Tibial nerve (tissue), 4 donors: ENCODE data around the gene RIBC2.

Experiments
- EP300 ChIP-seq, 2 donors: sonication (generic); formaldehyde crosslinking; IDR thresholded peaks; one replicate each; pipeline ENCODE4 v1.6.1; 2017; ENCODE audit warnings: antibody characterized with exemption in 2 of 2, mild to moderate bottlenecking in 1 of 2
- POLR2A ChIP-seq, 2 donors: fragments of 450-650 bp; IDR thresholded peaks; one replicate each; pipeline ENCODE4 v1.6.1; 2017; ENCODE audit warnings: antibody characterized with exemption in 2 of 2, mild to moderate bottlenecking in 2 of 2, moderate library complexity in 2 of 2
- TF ChIP-seq, protein P1 (sequence below), 5 experiments: fragments of 200-600 bp in 3 of 5; fragments of 450-650 bp in 2 of 5; sonication (generic) in 3 of 5; IDR thresholded peaks; one replicate each; pipeline ENCODE4 v1.5.1; 2016 to 2019; ENCODE audit warnings: antibody characterized with exemption in 5 of 5, mild to moderate bottlenecking in 3 of 5, moderate library complexity in 2 of 5

DNA sequence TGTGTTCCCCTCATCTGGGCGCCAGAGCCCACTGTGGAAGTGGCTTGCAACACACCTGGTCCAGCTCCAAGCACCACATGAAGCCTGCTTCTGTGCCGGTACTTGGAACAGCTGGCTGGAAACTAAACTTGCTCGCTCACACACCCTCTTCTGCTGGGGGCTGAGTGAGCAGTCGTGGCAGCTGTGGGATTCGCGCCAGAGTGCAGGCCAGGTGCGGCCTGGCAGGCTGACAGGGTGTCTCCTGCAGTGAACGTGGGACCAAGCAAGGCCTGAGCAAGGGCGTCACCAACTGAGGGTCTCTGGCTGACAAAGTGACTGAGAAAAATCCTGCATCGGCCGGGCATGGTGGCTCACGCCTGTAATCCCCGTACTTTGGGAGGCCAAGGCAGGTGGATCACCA is 15.3 kb upstream of the RIBC2 start:
- TF ChIP-seq, protein P1, sequence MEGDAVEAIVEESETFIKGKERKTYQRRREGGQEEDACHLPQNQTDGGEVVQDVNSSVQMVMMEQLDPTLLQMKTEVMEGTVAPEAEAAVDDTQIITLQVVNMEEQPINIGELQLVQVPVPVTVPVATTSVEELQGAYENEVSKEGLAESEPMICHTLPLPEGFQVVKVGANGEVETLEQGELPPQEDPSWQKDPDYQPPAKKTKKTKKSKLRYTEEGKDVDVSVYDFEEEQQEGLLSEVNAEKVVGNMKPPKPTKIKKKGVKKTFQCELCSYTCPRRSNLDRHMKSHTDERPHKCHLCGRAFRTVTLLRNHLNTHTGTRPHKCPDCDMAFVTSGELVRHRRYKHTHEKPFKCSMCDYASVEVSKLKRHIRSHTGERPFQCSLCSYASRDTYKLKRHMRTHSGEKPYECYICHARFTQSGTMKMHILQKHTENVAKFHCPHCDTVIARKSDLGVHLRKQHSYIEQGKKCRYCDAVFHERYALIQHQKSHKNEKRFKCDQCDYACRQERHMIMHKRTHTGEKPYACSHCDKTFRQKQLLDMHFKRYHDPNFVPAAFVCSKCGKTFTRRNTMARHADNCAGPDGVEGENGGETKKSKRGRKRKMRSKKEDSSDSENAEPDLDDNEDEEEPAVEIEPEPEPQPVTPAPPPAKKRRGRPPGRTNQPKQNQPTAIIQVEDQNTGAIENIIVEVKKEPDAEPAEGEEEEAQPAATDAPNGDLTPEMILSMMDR (IDR thresholded peaks at IDR 0.05), result no peak
- TF ChIP-seq POLR2A (IDR thresholded peaks at IDR 0.05), result no peak
- no peak for TF ChIP-seq EP300 (IDR thresholded peaks at IDR 0.05)
